ENCODE data around the gene TOX3.

Gene TOX3

GRCh38 chr16:52489894-52490293 lies 57.0 kb downstream of the TOX3 start:
- DNase-seq, result no peak

GRCh38 chr16:52488837-52489289 lies 58.1 kb downstream of the TOX3 start:
- no peak for DNase-seq

- no peak for DNase-seq
Measured at GRCh38 chr16:52487849-52488457, 59.0 kb downstream of the TOX3 start.

GRCh38 chr16:52480237-52480636 lies 66.7 kb downstream of the TOX3 start:
- no peak for DNase-seq

- no peak for DNase-seq
Measured at GRCh38 chr16:52476111-52476510, 70.8 kb downstream of the TOX3 start.

DNA sequence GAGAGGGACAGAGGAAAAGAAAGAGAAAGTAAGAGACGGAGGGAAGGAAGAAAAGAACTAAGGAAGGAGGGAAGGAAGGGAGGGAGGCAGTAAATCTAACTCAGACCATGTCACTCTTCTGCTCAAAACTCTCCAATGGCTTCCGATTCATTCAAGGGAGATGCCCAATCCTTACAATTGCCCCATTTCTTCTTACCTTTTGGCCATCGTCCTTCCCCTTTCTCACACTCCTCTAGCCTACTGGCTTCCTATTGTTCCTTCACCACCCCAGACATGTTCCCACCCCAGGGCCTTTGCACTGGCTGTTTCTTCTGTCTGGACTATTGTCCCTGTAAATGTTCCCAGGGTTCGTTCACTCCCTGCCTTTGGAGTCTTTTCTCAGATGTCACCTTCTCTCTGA lies 72.3 kb downstream of the TOX3 start:
- no peak for DNase-seq

DNA sequence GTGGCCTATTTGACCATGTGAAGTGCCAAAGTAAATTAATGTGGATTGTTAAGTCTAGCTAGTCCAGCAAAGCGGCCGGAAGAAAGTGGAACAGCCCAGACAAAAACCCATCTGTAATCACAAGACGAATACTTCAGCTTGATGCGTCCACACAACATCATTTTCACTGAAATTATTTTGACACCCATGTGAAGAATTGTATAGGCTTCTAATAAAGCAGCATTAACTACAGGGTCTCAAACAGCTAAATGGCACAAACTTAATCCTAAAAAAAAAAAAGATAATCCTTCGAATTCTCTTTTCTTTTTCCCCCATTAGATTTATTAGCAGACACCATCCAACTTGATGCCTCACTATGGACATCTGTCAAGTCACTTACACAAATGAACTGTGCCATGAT lies 73.8 kb downstream of the TOX3 start:
- DNase-seq, result no peak

DNA sequence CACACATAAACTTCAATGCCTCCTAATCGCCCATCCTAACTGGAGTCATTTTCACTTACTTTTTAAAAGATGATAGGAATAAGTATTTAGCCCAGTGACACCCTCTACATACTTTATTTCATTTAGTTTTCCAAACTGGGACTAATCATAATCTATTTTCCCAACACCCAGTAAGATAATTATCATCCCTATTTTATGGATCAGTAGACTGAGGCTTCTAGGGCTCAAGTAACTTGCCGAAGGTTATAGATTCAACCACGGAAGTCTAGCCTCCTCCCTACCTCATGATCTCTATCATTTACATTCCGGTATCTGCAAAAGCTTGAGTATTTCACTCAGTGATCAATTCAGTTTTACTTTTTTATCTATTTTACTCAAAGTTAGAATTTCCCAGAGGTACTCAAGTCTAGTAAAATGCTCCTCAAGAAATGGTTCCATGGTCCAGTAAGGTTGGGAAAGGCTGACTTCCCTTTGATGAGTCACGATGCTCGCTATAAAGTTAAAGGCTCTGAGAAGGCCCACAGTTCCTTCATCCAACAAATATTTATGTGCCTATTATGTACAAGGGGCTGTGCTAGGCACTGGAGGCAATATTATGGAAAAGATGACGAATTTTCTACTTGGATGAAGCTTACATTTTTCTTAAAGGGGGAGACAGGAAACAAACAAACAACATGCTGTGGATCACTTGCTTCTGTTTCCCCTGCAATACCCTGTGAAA lies 75.1 kb downstream of the TOX3 start:
- no peak for DNase-seq

DNA sequence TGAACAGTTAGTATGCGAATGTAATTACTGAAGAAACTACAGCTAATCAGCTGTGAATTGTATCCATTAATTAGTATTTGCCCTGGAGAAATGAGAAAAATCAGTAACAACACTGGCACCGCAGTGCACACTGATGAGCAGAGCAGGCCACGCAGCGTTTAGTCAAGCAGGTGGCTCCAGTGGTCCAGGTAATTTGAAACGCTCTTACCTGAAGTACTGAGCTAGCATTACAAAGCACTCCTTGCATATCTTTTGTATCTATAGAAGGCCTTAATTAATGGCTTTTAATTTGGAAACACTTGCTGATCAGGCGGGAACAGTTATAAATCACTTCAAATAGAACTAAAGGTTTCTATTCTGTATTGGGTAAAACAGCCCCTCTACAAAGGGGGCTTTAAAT lies 76.4 kb downstream of the TOX3 start:
- DNase-seq, result no peak

DNA sequence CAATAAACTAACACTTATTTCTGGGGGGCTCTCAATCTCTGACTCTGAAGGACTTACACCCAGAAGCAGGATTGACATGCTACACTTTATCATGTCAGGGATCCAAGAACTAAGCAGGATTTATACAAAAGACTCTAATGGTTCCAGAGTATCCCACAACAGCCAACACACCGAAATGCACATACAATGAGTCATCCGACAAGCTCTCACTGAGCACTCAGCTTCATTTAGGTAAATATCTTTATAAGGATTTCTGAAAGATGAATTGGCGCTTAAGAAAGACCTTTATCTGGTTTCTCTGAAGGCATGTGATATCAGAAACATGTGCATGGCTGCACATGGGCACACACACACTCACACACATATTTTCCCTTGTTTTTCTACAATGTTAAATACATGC lies 77.2 kb downstream of the TOX3 start:
- no peak for DNase-seq

DNA sequence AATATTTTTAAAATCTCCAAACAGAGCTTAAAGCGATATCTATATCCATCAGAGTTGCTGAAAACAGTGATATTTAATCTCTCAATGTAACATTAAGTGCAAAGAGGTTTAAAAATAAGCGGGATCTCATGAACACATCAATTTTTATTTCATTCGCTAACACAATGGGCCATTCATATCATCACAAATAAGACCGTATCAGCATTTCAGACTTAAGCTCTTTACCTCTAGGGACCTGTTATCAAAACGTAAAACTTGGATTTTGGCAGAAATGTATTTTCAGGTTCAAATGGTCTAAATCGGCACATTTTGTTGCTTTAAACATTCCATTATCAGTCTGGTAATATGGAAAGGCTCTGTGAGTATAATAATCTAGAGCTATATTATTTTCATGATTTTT lies 77.9 kb downstream of the TOX3 start:
- DNase-seq, result no peak

- no peak for DNase-seq
Measured at GRCh38 chr16:52467753-52468152, 79.2 kb downstream of the TOX3 start.

DNA sequence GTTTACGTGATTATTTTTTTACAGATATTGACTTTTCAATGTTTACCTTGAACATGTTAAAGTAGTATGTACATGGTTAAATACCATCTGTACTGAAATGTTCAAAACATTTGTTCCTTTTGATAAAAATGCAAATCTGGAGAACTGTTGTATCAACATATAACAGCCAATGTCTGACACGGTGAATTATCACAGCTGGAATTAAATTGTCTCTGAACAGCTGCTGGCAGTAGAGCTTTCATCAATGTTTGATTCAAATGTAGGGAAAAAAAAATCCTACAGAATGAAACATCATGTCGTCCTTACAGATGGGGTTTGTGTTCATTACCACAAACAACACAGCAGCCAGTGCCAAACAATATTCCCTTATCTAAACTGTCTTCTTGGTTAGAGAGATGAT lies 79.9 kb downstream of the TOX3 start:
- DNase-seq, result no peak

DNA sequence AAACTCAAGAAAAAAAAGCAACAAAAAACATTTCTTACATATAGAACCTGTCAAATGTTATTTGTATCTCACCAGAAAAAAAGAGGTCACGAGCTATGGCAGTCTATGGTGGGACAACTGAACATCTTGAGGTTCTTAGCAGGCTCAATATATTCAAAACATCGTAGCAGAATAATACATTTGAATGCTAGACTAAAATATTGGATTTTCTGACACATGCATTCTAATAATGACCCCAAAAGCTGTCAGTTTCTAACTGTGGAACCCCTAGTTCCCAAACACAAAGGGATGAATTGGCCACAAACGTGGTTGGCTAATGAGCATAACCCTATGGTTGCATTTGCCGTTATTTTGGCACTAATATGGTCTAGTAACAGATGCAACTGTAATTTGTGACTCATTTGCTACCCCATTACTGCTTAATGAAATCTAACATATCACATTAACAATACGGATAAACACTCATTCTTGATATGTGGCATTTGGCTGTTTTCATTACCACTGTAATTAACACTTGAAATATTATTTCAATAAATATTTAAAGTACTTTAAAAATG lies 81.2 kb downstream of the TOX3 start:
- DNase-seq, result no peak

DNA sequence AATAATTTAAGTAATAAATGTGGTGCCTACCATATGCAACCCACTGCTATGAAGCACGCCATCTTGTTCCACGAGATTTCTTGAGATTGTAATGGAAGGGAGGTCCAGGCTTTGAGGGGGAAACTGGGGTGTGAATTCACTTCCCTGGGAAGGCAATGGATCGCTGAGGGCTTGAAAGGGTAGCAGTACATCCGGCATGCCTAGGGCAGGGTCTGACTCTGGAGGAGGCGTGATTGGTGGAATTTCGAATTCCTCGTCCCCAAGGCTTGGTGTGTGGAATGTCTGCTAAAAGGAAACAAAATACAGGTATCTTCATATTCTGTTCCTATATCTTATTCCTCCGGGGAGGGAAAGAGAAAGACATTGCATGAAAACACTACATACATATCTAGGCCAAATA lies 83.0 kb downstream of the TOX3 start:
- no peak for DNase-seq

DNA sequence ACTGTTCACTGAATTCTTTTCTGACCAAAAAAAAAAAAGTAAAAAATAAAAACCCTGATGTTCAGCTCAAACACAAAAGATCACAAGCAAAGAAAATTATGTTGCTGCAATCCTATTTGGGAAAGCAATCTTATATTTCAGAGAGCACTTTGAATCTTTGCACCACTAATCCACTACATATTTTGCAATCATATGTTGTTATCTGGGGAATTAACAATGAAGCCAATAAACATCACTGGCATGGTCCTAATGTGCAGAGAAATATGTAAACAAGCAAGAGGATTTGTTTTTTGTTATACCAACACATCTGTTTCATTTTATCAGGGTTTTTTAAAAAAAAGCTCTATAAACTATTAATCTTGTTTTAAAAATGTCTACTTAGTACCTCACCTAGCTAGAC lies 84.1 kb downstream of the TOX3 start:
- no peak for DNase-seq

- no peak for DNase-seq
Measured at GRCh38 chr16:52460639-52461178, 86.2 kb downstream of the TOX3 start.

GRCh38 chr16:52456368-52456767 lies 90.6 kb downstream of the TOX3 start:
- no peak for DNase-seq

DNA sequence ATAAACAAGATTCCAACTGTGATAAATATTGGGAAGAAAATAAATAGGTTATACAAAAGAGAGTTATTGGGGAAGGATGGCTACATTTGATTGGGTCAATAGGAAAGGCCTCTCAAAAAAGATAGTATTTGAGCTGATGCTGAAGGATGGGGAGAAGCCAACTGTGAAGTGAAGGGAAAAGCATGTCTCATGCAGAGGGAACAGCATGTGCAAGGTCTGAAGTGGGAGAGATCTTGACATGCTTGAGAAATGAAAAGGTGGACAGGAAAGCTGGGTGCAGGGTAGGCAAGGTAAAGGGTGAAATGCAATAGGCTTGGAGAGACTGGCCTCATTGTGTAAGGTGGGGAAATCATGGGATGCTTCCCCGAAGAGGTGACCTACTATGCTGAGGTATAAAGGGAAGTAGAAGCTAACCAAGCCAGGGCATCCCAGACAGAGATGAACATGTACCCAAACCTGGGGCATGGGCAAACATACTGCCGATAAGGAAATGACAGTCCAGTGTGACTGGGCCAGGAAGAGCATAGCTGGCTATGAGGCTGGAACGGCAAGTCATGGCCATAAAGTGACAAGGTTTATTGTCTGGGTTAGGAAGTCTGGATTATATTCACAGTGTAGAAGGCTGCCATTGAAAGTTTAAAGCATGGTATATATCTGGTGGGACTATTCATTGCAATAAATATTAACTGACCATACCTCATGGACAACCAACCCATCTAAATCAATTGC lies 91.2 kb downstream of the TOX3 start:
- no peak for DNase-seq

DNA sequence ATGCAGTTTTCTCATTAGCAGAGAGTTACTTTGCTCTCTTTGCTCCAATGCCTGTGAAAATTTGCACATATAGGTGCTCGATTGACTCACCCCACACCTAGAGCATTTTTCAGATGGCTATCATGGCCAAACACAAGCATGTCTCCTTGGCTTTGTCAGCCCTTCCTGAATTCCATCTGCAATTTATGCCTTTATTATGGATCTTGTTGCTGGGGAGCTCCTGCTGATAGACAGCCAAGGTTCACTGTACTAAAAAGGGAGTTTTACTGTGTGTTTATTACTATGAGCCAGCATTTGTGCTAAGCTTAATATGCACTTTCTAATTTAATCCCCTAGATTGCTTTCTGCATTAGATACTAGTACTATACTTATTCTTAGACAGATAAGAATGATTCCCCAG lies 93.3 kb downstream of the TOX3 start:
- DNase-seq, result no peak

DNA sequence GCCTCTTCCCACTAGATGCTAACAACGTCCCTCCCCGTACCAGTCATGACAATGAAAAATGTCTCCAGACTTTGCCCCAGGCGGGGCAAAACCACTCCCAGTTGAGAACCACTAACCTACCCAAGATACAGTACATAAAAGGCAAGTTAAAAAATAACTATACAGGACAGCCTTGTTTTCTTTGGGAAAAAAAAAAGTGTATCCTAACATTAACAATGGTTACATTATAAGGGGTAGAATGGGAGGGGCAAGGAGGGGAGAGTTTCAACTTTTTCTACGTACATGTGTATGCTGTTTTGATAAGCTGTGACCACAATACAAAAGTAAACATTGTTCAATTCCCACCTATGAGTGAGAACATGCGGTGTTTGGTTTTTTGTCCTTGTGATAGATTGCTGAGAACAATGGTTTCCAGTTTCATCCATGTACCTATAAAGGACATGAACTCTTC lies 94.9 kb downstream of the TOX3 start:
- DNase-seq, result no peak

DNA sequence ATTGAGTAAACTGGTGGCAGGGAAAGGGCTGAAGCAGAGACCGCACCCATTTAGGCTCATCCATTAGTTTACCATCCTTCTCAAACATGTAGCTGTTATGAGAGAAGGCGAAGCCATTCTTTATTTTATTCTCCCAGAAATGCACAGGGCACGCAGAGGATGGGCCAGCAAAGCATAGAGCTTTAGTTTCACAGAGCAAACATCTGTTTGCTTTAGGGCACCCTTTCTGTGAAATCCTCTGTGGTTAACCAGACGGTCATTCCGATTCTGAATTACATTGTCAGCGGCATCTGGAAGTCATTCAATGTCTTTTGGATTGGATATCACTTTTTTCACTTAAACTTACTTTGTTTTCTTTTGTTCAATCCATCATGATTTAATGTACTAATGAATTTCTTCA lies 96.0 kb downstream of the TOX3 start:
- no peak for DNase-seq

GRCh38 chr16:52450241-52450640 lies 96.7 kb downstream of the TOX3 start:
- DNase-seq, result no peak

DNA sequence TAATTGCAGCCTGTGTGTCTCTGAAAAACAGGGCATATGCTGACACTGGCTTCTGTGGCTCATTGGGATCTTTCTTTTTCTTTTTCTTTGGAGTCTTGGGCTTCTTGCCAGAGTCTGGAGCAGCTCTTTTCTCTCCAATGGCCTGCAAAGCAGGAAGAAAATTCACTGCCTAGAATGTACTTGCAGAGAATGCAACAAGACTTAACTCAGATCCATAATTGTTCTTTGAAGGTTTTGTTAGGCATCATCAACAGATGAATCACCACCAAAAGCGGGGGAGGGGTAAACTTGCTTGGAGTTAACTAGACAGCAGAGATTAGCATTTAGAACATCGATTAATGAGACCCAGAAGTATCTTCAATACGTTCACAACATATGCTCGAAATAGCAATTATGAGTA lies 100.9 kb downstream of the TOX3 start:
- DNase-seq, result no peak
